Kidney (tissue), 14 donors: ENCODE measurements around the gene MS4A6A. TPM values are rescaled to one million over a fixed set of nuclear protein-coding genes. Genes with fewer than 3 reads are reported as not detected.
"Not testable (repeated sequence)": the region's sequence is repeated elsewhere in the genome, so short reads cannot be mapped to it uniquely, and the experiment has no call there.

ENCODE experiments used
- DNase-seq, 5 donors: peaks; one replicate each; pipeline ENCODE4 v3.0.0-alpha.2; 2013 to 2020
- FAIRE-seq: peaks from 2 replicates; lab custom pipeline; 2012; peaks lifted over from hg19 to GRCh38; lab: Jason Lieb, UNC
- H3K27ac ChIP-seq, 2 donors: one replicate each; pipeline ENCODE4 v1.7.0; 2013; ENCODE audit warnings: low read depth in 2 of 2, low read length in 2 of 2, inconsistent platforms in 1 of 2
- H3K27me3 ChIP-seq: one replicate; pipeline ENCODE4 v1.7.1; 2013; ENCODE audit warnings: low read length, inconsistent platforms; ENCODE audit not compliant: control insufficient read depth, insufficient read depth
- H3K36me3 ChIP-seq, 3 donors: one replicate each; pipeline versions ENCODE4 v1.7.0 to v1.7.1; 2013; ENCODE audit warnings: low read length in 3 of 3, control low read depth in 1 of 3, inconsistent platforms in 1 of 3; ENCODE audit not compliant: insufficient read depth in 3 of 3, control insufficient read depth in 2 of 3
- H3K4me1 ChIP-seq, 3 donors: one replicate each; pipeline versions ENCODE4 v1.7.0 to v1.7.1; 2013; ENCODE audit warnings: low read length in 3 of 3, inconsistent platforms in 1 of 3, low read depth in 1 of 3; ENCODE audit not compliant: control insufficient read depth in 2 of 3, insufficient read depth in 2 of 3
- H3K4me3 ChIP-seq, 3 donors: one replicate each; pipeline versions ENCODE4 v1.7.0 to v1.8.1; 2013; ENCODE audit warnings: low read length in 3 of 3, control low read depth in 1 of 3, inconsistent platforms in 1 of 3
- H3K9ac ChIP-seq, 3 donors: one replicate each; pipeline versions ENCODE4 v1.7.0 to v1.7.1; 2013; ENCODE audit warnings: low read length in 3 of 3, control low read depth in 1 of 3, inconsistent platforms in 1 of 3
- H3K9me3 ChIP-seq, 3 donors: one replicate each; pipeline versions ENCODE4 v1.7.0 to v1.7.1; 2013; ENCODE audit warnings: low read length in 3 of 3, control low read depth in 1 of 3, inconsistent platforms in 1 of 3; ENCODE audit not compliant: control insufficient read depth in 2 of 3, insufficient read depth in 1 of 3
- intact Hi-C: fragments of 100-400 bp; cut with DNase I; formaldehyde crosslinking; loops from one replicate; pipeline ENCODE4 v1.11.1; 2022
- polyA plus RNA-seq: library from polyadenylated mRNA; stranded (reverse); fragments of 350-450 nt; fragmentation: Illumina TruSeq; extraction: RNeasy Lipid Tissue Mini Kit (QIAGEN cat#74804); gene quantifications from one replicate; pipeline ENCODE4 v1.2.3, GENCODE V29; 2014; ENCODE audit warnings: low read depth, low replicate concordance; ENCODE audit not compliant: insufficient read depth
- total RNA-seq: library from RNA; stranded (reverse); fragmentation: NEBNext Ultra II Directional; extraction: Animal tissue kit (Norgen Biotek cat#: 25700); gene quantifications from one replicate; pipeline ENCODE4 v1.2.1, GENCODE V29; 2021
- TF ChIP-seq, protein P1 (sequence below): IDR thresholded peaks from 3 replicates; pipeline ENCODE4 v1.5.1; 2012; ENCODE audit warnings: mild to moderate bottlenecking, moderate library complexity, borderline replicate concordance; ENCODE audit not compliant: insufficient read depth; ENCODE audit errors: extremely low read depth
- donor health status: control.
- donor health status: control.
- donor health status: control.
- donor health status: control.
- donor health status: control.
- donor health status: DM: yes; HTN: yes; CAD: no.
- donor health status: Normal renal cell carcinoma (clear cell type).

MS4A6A gene
- total and polyA plus RNA-seq, 2 donors from 2014 or later: 16.7 to 145 TPM

DNA sequence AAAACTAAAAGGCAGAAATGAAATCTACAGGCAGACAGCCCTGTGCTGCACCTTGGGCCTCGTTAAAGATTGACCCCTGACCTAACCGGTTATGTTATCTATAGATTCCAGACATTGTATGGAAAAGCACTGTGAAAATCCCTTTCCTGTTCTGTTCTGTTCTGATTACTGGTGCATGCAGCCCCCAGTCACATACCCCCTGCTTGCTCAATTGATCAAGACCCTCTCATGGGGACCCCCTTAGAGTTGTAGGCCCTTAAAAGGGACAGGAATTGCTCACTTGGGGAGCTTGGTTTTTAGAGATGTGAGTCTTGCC, 2.6 kb upstream of the MS4A6A start:
- FAIRE-seq, H3K27me3 ChIP-seq, H3K4me3 ChIP-seq, DNase-seq, H3K9me3 ChIP-seq, H3K27ac ChIP-seq, H3K9ac ChIP-seq, H3K4me1 ChIP-seq, intact Hi-C loops, H3K36me3 ChIP-seq: not testable (repeated sequence)

DNA sequence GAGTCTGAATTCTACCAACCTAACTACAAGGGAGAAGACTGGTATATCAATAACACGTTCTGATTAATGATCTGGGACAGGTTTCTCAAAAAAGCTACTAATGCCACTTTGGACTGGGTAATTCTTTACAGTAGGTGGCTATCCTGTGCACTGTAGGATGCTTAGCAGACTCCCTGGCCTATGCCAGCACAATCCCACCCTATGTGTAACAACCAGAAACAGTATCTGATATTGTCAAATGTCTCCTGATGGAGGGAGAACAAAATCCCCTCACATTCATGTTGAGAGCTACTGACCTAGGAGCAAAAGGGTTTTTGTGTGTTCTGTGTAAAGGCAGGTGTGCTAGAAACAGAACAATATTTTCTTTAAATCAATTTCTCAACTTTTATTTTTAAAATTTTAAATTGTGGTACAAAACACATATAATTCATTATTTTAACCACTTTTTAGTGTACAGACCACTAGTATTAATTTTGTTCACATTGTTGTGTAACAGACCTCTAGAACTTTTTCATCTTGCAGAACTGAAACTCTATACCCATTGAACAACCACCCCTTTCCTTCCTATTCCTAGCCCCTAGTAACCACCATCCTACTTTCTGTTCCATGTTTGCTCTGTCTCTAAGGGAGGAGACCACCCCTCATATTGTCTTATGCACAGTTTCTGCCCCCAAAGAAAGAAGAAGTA, 2.1 kb upstream of the MS4A6A start:
- TF ChIP-seq, protein P1, sequence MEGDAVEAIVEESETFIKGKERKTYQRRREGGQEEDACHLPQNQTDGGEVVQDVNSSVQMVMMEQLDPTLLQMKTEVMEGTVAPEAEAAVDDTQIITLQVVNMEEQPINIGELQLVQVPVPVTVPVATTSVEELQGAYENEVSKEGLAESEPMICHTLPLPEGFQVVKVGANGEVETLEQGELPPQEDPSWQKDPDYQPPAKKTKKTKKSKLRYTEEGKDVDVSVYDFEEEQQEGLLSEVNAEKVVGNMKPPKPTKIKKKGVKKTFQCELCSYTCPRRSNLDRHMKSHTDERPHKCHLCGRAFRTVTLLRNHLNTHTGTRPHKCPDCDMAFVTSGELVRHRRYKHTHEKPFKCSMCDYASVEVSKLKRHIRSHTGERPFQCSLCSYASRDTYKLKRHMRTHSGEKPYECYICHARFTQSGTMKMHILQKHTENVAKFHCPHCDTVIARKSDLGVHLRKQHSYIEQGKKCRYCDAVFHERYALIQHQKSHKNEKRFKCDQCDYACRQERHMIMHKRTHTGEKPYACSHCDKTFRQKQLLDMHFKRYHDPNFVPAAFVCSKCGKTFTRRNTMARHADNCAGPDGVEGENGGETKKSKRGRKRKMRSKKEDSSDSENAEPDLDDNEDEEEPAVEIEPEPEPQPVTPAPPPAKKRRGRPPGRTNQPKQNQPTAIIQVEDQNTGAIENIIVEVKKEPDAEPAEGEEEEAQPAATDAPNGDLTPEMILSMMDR: no peak
- DNase-seq: no peak
- Histone ChIP-seq H3K9me3 (peaks cover 0 to 4% (median 0%) of the 10 kb centered on the region in 3 donors), H3K4me1 (no peaks in the 10 kb centered on the region), H3K4me3 (no peak overlapping the region), H3K9ac (no peak overlapping the region), H3K27ac (no peak overlapping the region), H3K27me3 (no peaks in the 10 kb centered on the region), H3K36me3 (no peaks in the 10 kb centered on the region)
- intact Hi-C loops: no loop called here
- FAIRE-seq: no peak

GRCh38 chr11:60183591-60184205, 815 bp upstream of the MS4A6A start:
- Histone ChIP-seq H3K4me3 (no peak overlapping the region), H3K9me3 (peaks cover 0 to 4% (median 0%) of the 10 kb centered on the region in 3 donors), H3K36me3 (no peaks in the 10 kb centered on the region), H3K9ac (no peak overlapping the region), H3K27me3 (no peaks in the 10 kb centered on the region), H3K27ac (no peak overlapping the region), H3K4me1 (no peaks in the 10 kb centered on the region)
- intact Hi-C loops: no loop called here
- TF ChIP-seq, protein P1: no peak
- FAIRE-seq (no peak), DNase-seq (no peak)

- no peak overlapping the region for H3K9ac ChIP-seq
- no peak for FAIRE-seq
- DNase-seq: no peak
- no peak overlapping the region for H3K27ac ChIP-seq
- TF ChIP-seq, protein P1: no peak
- no peaks in the 10 kb centered on the region for H3K9me3 ChIP-seq
- no peaks in the 10 kb centered on the region for H3K27me3 ChIP-seq
- intact Hi-C loops: no loop called here
- H3K4me1 ChIP-seq: no peaks in the 10 kb centered on the region
- H3K36me3 ChIP-seq: no peaks in the 10 kb centered on the region
- no peak overlapping the region for H3K4me3 ChIP-seq
These were observed 7.0 kb downstream of the MS4A6A start for GRCh38 chr11:60175860-60176275.
